SK-N-SH (cell line): ENCODE measurements around the gene TMEM150A. TPM values are rescaled to one million over a fixed set of nuclear protein-coding genes. Genes with fewer than 3 reads are reported as not detected.
"Not testable (repeated sequence)": the region's sequence is repeated elsewhere in the genome, so short reads cannot be mapped to it uniquely, and the experiment has no call there.

Experiments
- CTCF ChIA-PET: fragments of 300-600, 350-600 bp; formaldehyde crosslinking; extraction: SDS; loops from one replicate; lab custom pipeline; 2021; lab: Yijun Ruan, JAX
- POLR2A ChIA-PET: fragments of 350-600 bp; sonication (Branson Sonifier 250); formaldehyde crosslinking; extraction: SDS; loops from one replicate; lab custom pipeline; 2020; ENCODE audit warnings: antibody characterized with exemption, inconsistent platforms; lab: Yijun Ruan, JAX
- DNase-seq: peaks from one replicate; pipeline ENCODE4 v3.0.0; 2012
- H2AFZ ChIP-seq: fragments of 200-600 bp; sonication (generic); 2 replicates; pipeline ENCODE4 v1.8.1; 2016; ENCODE audit warnings: antibody characterized with exemption, mild to moderate bottlenecking, low read depth
- H3F3A ChIP-seq: fragments of 200-600 bp; sonication (generic); replicated peaks from 2 replicates; pipeline ENCODE3; 2016; ENCODE audit warnings: antibody characterized with exemption, mild to moderate bottlenecking; ENCODE audit not compliant: insufficient read depth
- H3K27ac ChIP-seq, 2 experiments: fragments of 200-500 bp in 1 of 2; fragments of 200-600 bp in 1 of 2; sonication (Bioruptor generic) in 1 of 2; sonication (generic), shearing (Covaris generic) in 1 of 2; 2 replicates each; pipeline versions ENCODE4 v1.5.1 to v1.6.1; 2014 to 2016; ENCODE audit warnings: low read depth in 2 of 2, inconsistent platforms in 1 of 2, low read length in 1 of 2, mild to moderate bottlenecking in 1 of 2, mixed read lengths in 1 of 2
- H3K27me3 ChIP-seq: fragments of 200-600 bp; sonication (generic), shearing (Covaris generic); 2 replicates; pipeline ENCODE4 v1.6.1; 2016; ENCODE audit warnings: mixed run types; ENCODE audit not compliant: insufficient read depth
- H3K36me3 ChIP-seq, 2 experiments: fragments of 200-500 bp in 1 of 2; fragments of 200-600 bp in 1 of 2; sonication (Bioruptor generic) in 1 of 2; sonication (generic) in 1 of 2; replicated peaks in 1 of 2; 2 replicates each; pipeline versions ENCODE3 to v1.5.1; 2014 to 2016; ENCODE audit warnings: low read length in 1 of 2, mild to moderate bottlenecking in 1 of 2; ENCODE audit not compliant: insufficient read depth in 2 of 2, control insufficient read depth in 1 of 2
- H3K4me1 ChIP-seq, 2 experiments: fragments of 200-500 bp in 1 of 2; fragments of 200-600 bp in 1 of 2; sonication (Bioruptor generic) in 1 of 2; sonication (generic), shearing (Covaris generic) in 1 of 2; 2 replicates each; pipeline versions ENCODE4 v1.5.1 to v1.6.1; 2014 to 2016; ENCODE audit warnings: low read depth in 1 of 2, low read length in 1 of 2, mixed run types in 1 of 2; ENCODE audit not compliant: insufficient read depth in 2 of 2, control insufficient read depth in 1 of 2
- H3K4me2 ChIP-seq: fragments of 200-600 bp; sonication (generic), shearing (Covaris generic); 2 replicates; pipeline ENCODE4 v1.6.1; 2017; ENCODE audit warnings: mixed run types
- H3K4me3 ChIP-seq, 2 experiments: fragments of 200-500 bp in 1 of 2; fragments of 200-600 bp in 1 of 2; sonication (Bioruptor generic) in 1 of 2; sonication (generic), shearing (Covaris generic) in 1 of 2; 2 replicates each; pipeline versions ENCODE4 v1.5.1 to v1.8.1; 2014 to 2016; ENCODE audit warnings: low read depth in 2 of 2, inconsistent platforms in 1 of 2, low read length in 1 of 2, mild to moderate bottlenecking in 1 of 2, mixed read lengths in 1 of 2, moderate library complexity in 1 of 2
- H3K79me2 ChIP-seq: fragments of 200-600 bp; sonication (generic); 2 replicates; pipeline ENCODE4 v1.8.1; 2017; ENCODE audit warnings: mild to moderate bottlenecking; ENCODE audit not compliant: insufficient read depth
- H3K9ac ChIP-seq: fragments of 200-600 bp; sonication (generic); 2 replicates; pipeline ENCODE4 v1.6.1; 2017; ENCODE audit warnings: mixed run types
- H3K9me2 ChIP-seq: fragments of 200-600 bp; sonication (generic); 2 replicates; pipeline ENCODE4 v1.6.1; 2017; ENCODE audit warnings: mixed run types
- H3K9me3 ChIP-seq: fragments of 200-600 bp; sonication (generic); 2 replicates; pipeline ENCODE4 v1.6.1; 2017; ENCODE audit warnings: mixed run types, mild to moderate bottlenecking, moderate library complexity
- H4K20me1 ChIP-seq: fragments of 200-600 bp; sonication (generic); 2 replicates; pipeline ENCODE4 v1.6.1; 2017; ENCODE audit warnings: mild to moderate bottlenecking, mixed run types; ENCODE audit not compliant: insufficient read depth
- ELF1 ChIP-seq: IDR thresholded peaks from 2 replicates; pipeline ENCODE4 v1.4.0; 2012
- FOSL2 ChIP-seq: IDR thresholded peaks from 2 replicates; pipeline ENCODE4 v1.4.0; 2012; ENCODE audit warnings: low read depth, mild to moderate bottlenecking, moderate library complexity, borderline replicate concordance
- FOXM1 ChIP-seq: IDR thresholded peaks from 2 replicates; pipeline ENCODE4 v1.4.0; 2012; ENCODE audit warnings: low read depth, mild to moderate bottlenecking
- IRF3 ChIP-seq: fragments of 150-350 bp; IDR thresholded peaks from 2 replicates; pipeline ENCODE4 v1.6.1; 2016; ENCODE audit warnings: mild to moderate bottlenecking, low read depth, low read length
- MEF2A ChIP-seq: IDR thresholded peaks from 2 replicates; pipeline ENCODE4 v1.4.0; 2012; ENCODE audit warnings: low read depth, borderline replicate concordance
- MXI1 ChIP-seq: IDR thresholded peaks from 2 replicates; pipeline ENCODE4 v1.6.1; 2012; ENCODE audit warnings: mild to moderate bottlenecking, low read depth, low read length, improper control_type of control experiment
- NFIC ChIP-seq: IDR thresholded peaks from 2 replicates; pipeline ENCODE4 v1.4.0; 2012; ENCODE audit warnings: borderline replicate concordance
- NRF1 ChIP-seq: IDR thresholded peaks from 2 replicates; pipeline ENCODE4 v1.6.1; 2012; ENCODE audit warnings: low read depth, mild to moderate bottlenecking, low read length
- RAD21 ChIP-seq: IDR thresholded peaks from 2 replicates; pipeline ENCODE4 v1.6.1; 2012; ENCODE audit warnings: mild to moderate bottlenecking, low read length
- TAF1 ChIP-seq: IDR thresholded peaks from 2 replicates; pipeline ENCODE4 v1.6.1; 2012; ENCODE audit warnings: low read depth, mild to moderate bottlenecking, low read length, moderate library complexity, borderline replicate concordance
- USF2 ChIP-seq: fragments of 150-350 bp; IDR thresholded peaks from 2 replicates; pipeline ENCODE4 v1.6.1; 2017; ENCODE audit warnings: antibody characterized with exemption, low read length, low read depth, borderline replicate concordance
- YY1 ChIP-seq: IDR thresholded peaks from 2 replicates; pipeline ENCODE4 v1.4.0; 2012; ENCODE audit warnings: low read depth, mild to moderate bottlenecking
- WGBS: methylation state at CpG from one replicate; pipeline ENCODE4 v1.1.6; 2017; ENCODE audit warnings: low lambda C conversion rate; 5-methylcytosine and 5-hydroxymethylcytosine counted together
- polyA plus RNA-seq, 3 experiments: library from polyadenylated mRNA; depleted of rRNA; stranded (reverse); fragments of >200 nt; gene quantifications; 2 replicates each; pipeline ENCODE4 v1.2.3, GENCODE V29; 2012
- TF ChIP-seq, protein P1 (sequence below): fragments of 200-600 bp; sonication (generic); IDR thresholded peaks from 2 replicates; pipeline ENCODE4 v1.6.1; 2017; ENCODE audit warnings: antibody characterized with exemption, mild to moderate bottlenecking, moderate library complexity

TMEM150A gene
- polyA plus RNA-seq, 1 of the 3 experiments (the other 2 are of a cell fraction): 20.2 TPM

GRCh38 chr2:85605406-85606115 lies 3.1 kb upstream of the TMEM150A start:
- peaks cover 39% of the 10 kb centered on the region for H3K79me2 ChIP-seq
- H3K9me3 ChIP-seq: no peaks in the 10 kb centered on the region
- H3K36me3 ChIP-seq: peaks cover 21 to 33% of the 10 kb centered on the region in 2 experiments
- no peak for DNase-seq
- WGBS: 64% methylated on average over 4 of the region's 4 CpGs
- peak overlapping the region; percentile 40 to 47 for H3K27ac ChIP-seq
- POLR2A ChIA-PET: interaction anchor here (0.7 to 1.9 kb wide), 4 partner anchors 10 to 150 kb away, joined by 3 to 7 read pairs (median 3); partner anchors contain the start of gene RNF181
- 0 out of 2 replicates have a peak overlapping the region, but pooled peaks have one; percentile 15 for H3K4me2 ChIP-seq
- peaks cover 6 to 26% of the 10 kb centered on the region in 2 experiments; a peak in 2 of 4 replicates for H3K4me1 ChIP-seq
- H3K27me3 ChIP-seq: no peaks in the 10 kb centered on the region
- no peaks in the 10 kb centered on the region for H3K9me2 ChIP-seq
- no peak overlapping the region for H3K9ac ChIP-seq
- H3F3A ChIP-seq: peaks cover 26% of the 10 kb centered on the region
- H2AFZ ChIP-seq: no peak overlapping the region
- TF ChIP-seq NFIC (peak; percentile 54; the same call in 1 of the 2 replicates), YY1 (no peak), FOXM1 (no peak), IRF3 (no peak), FOSL2 (no peak), ELF1 (no peak), MXI1 (no peak), RAD21 (no peak), NRF1 (no peak)
- TF ChIP-seq, all 33 proteins: peak for 1
- Histone ChIP-seq H3K4me3 (no peak overlapping the region), H4K20me1 (no peaks in the 10 kb centered on the region)
- CTCF ChIA-PET: interaction anchor here (1.1 to 3.0 kb wide), 4 partner anchors 54 to 185 kb away, joined by 3 to 12 read pairs (median 4); no protein-coding TSS in a partner anchor

DNA sequence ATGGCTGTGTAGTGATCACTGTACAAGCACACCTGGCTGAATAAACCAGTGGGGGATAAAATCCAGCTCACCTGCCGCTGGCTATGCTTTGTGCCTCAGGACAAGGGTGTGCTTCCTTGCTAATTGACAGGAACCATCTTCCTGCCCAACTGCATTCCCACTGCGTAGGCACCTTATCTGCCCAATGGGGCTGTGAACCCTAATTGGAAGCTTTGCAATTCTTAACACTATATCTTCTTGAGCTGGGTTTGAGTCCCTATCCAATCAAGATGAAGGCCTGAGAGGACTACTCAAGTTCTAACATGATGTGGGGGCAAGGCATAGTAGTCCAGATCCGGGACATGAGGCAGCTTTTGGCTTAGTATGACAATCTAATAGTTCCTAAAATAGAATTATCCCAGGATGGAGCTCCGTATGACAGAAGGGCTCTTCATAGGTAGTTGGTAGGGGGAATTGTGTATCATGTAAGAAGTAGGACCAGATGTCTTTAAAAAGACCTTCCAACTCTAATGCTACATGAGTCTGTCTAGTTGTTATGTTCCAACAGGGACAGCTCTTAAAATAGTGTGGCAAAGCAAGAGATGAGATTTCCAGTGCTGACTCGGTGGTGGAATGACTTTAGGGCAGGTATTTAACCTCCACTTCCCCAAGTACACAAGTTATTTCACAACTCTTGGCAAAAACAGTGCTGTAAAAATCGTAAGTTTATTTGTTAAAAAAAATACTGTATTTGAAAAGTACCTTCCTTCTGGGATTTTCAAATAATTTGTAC lies 2.3 kb upstream of the TMEM150A start:
- CTCF ChIA-PET: interaction anchor here (0.5 to 3.0 kb wide), 4 partner anchors 32 to 184 kb away, joined by 3 to 12 read pairs (median 4); no protein-coding TSS in a partner anchor
- H3K79me2 ChIP-seq: peaks cover 31% of the 10 kb centered on the region
- H3K4me1 ChIP-seq: peaks cover 6 to 22% of the 10 kb centered on the region in 2 experiments; a peak in 2 of 4 replicates
- no peak overlapping the region; a peak in 1 of 4 replicates for H3K27ac ChIP-seq
- no peaks in the 10 kb centered on the region for H3K27me3 ChIP-seq
- POLR2A ChIA-PET: interaction anchor here (0.6 to 1.9 kb wide), 4 partner anchors 9 to 413 kb away, joined by 3 to 7 read pairs (median 3); partner anchors contain the start of gene RNF181
- no peak overlapping the region for H3K4me3 ChIP-seq
- H3F3A ChIP-seq: peaks cover 26% of the 10 kb centered on the region
- no peak overlapping the region for H3K9ac ChIP-seq
- H2AFZ ChIP-seq: no peak overlapping the region
- 70% methylated on average over 6 of the region's 6 CpGs for WGBS
- no peaks in the 10 kb centered on the region for H3K9me3 ChIP-seq
- H4K20me1 ChIP-seq: no peaks in the 10 kb centered on the region
- H3K4me2 ChIP-seq: peak overlapping the region; percentile 57; the same call in 1 of the 2 replicates
- no peak for DNase-seq
- peaks cover 15 to 35% of the 10 kb centered on the region in 2 experiments for H3K36me3 ChIP-seq
- TF ChIP-seq MEF2A: no peak
- TF ChIP-seq TAF1: no peak
- TF ChIP-seq, protein P1, sequence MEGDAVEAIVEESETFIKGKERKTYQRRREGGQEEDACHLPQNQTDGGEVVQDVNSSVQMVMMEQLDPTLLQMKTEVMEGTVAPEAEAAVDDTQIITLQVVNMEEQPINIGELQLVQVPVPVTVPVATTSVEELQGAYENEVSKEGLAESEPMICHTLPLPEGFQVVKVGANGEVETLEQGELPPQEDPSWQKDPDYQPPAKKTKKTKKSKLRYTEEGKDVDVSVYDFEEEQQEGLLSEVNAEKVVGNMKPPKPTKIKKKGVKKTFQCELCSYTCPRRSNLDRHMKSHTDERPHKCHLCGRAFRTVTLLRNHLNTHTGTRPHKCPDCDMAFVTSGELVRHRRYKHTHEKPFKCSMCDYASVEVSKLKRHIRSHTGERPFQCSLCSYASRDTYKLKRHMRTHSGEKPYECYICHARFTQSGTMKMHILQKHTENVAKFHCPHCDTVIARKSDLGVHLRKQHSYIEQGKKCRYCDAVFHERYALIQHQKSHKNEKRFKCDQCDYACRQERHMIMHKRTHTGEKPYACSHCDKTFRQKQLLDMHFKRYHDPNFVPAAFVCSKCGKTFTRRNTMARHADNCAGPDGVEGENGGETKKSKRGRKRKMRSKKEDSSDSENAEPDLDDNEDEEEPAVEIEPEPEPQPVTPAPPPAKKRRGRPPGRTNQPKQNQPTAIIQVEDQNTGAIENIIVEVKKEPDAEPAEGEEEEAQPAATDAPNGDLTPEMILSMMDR: no peak
- no peak for TF ChIP-seq FOSL2
- TF ChIP-seq FOXM1: no peak
- TF ChIP-seq IRF3: no peak
- TF ChIP-seq USF2: no peak
- no peaks in the 10 kb centered on the region for H3K9me2 ChIP-seq

- DNase-seq, H3K9ac ChIP-seq, H4K20me1 ChIP-seq, H3K27ac ChIP-seq, H3K4me3 ChIP-seq, H2AFZ ChIP-seq, H3K9me2 ChIP-seq, H3K27me3 ChIP-seq, H3K9me3 ChIP-seq: not testable (repeated sequence)
- Histone ChIP-seq H3K4me1 (peaks cover 6 to 22% of the 10 kb centered on the region in 2 experiments; a peak in 2 of 4 replicates), H3K4me2 (peak overlapping the region; percentile 96), H3K79me2 (peaks cover 26% of the 10 kb centered on the region), H3F3A (peaks cover 26% of the 10 kb centered on the region), H3K36me3 (peaks cover 15 to 36% of the 10 kb centered on the region in 2 experiments)
- ChIA-PET POLR2A (interaction anchor here (1.9 kb wide), 1 partner anchor 9 kb away, joined by 7 read pairs; the partner anchor contains the start of gene RNF181), CTCF (interaction anchor here (0.5 to 3.0 kb wide), 3 partner anchors 33 to 183 kb away, joined by 3 to 12 read pairs (median 4); no protein-coding TSS in a partner anchor)
- 64% methylated on average over 3 of the region's 3 CpGs for WGBS
These were observed 1.6 kb upstream of the TMEM150A start for GRCh38 chr2:85604133-85604444.
